Endothelial cell of umbilical vein (primary cell): Measurements from ENCODE around the gene CTNND2. TPM values are rescaled to one million over a fixed set of nuclear protein-coding genes. Genes with fewer than 3 reads are reported as not detected.

Experiments used
- BruUV-seq: library from RNA; stranded (reverse); fragments of 400-500 nt; replicated peaks from 2 replicates; lab custom pipeline; 2021; lab: Mats Ljungman, UMichigan
- CTCF ChIA-PET: fragments of 300-600, 350-600 bp; sonication (Branson Sonifier 250); formaldehyde crosslinking; loops from one replicate; lab custom pipeline; 2021; ENCODE audit warnings: antibody characterized with exemption, inconsistent platforms; lab: Charles Lee
- POLR2A ChIA-PET: fragments of 300-600, 350-600 bp; sonication (Branson Sonifier 250); formaldehyde crosslinking; loops from one replicate; lab custom pipeline; 2021; ENCODE audit warnings: antibody characterized with exemption, inconsistent platforms; lab: Charles Lee
- DNase-seq: peaks from one replicate; pipeline ENCODE4 v3.0.0-alpha.2; 2011; ENCODE audit warnings: low read depth, low spot score
- FAIRE-seq: peaks from 2 replicates; lab custom pipeline; 2011; peaks lifted over from hg19 to GRCh38; lab: Jason Lieb, UNC
- H2AFZ ChIP-seq: 2 replicates; pipeline ENCODE4 v1.6.0; 2012; ENCODE audit warnings: low read depth, low read length, control low read depth, inconsistent platforms
- H3K27ac ChIP-seq: 2 replicates; pipeline ENCODE4 v1.5.1; 2011; ENCODE audit warnings: low read depth, mild to moderate bottlenecking, control low read depth, low read length, moderate library complexity; ENCODE audit not compliant: insufficient read depth
- H3K27me3 ChIP-seq, 2 experiments: 2 replicates each; pipeline versions ENCODE4 v1.6.0 to v1.6.1; 2011; ENCODE audit warnings: low read length in 2 of 2, mixed read lengths in 1 of 2; ENCODE audit not compliant: control insufficient read depth in 2 of 2, insufficient read depth in 2 of 2
- H3K36me3 ChIP-seq, 2 experiments: 2 replicates in 1 of 2; 3 replicates in 1 of 2; pipeline ENCODE4 v1.5.1; 2011; ENCODE audit warnings: low read length in 2 of 2, mild to moderate bottlenecking in 1 of 2, moderate library complexity in 1 of 2; ENCODE audit not compliant: control insufficient read depth in 2 of 2, insufficient read depth in 2 of 2; ENCODE audit errors: extremely low read depth in 1 of 2
- H3K4me1 ChIP-seq: 3 replicates; pipeline ENCODE4 v1.5.1; 2011; ENCODE audit warnings: mild to moderate bottlenecking, low read length; ENCODE audit not compliant: control insufficient read depth, insufficient read depth; ENCODE audit errors: extremely low read depth
- H3K4me2 ChIP-seq: 2 replicates; pipeline ENCODE4 v1.6.1; 2011; ENCODE audit warnings: low read length, control low read depth, mixed read lengths; ENCODE audit not compliant: insufficient read depth
- H3K4me3 ChIP-seq, 3 experiments: fragments of 200-600 bp in 1 of 3; sonication (generic), shearing (Covaris generic) in 1 of 3; replicated peaks in 1 of 3; 2 replicates each; pipeline ENCODE4 v1.5.1; 2011 to 2016; ENCODE audit warnings: control low read depth in 3 of 3, low read length in 3 of 3, mild to moderate bottlenecking in 2 of 3, inconsistent platforms in 1 of 3, low read depth in 1 of 3, moderate library complexity in 1 of 3; ENCODE audit not compliant: insufficient read depth in 1 of 3
- H3K79me2 ChIP-seq: 2 replicates; pipeline ENCODE4 v1.6.0; 2012; ENCODE audit warnings: low read length, inconsistent platforms; ENCODE audit not compliant: control insufficient read depth, insufficient read depth
- H3K9ac ChIP-seq: replicated peaks from 2 replicates; pipeline ENCODE3; 2011; ENCODE audit warnings: low read length, control low read depth; ENCODE audit not compliant: insufficient read depth; ENCODE audit errors: extremely low read depth
- H3K9me1 ChIP-seq: replicated peaks from 3 replicates; pipeline ENCODE4 v1.6.0; 2011; ENCODE audit warnings: mild to moderate bottlenecking, low read length; ENCODE audit not compliant: control insufficient read depth, insufficient read depth; ENCODE audit errors: extremely low read depth
- H3K9me3 ChIP-seq: replicated peaks from 2 replicates; pipeline ENCODE4 v1.5.1; 2012; ENCODE audit warnings: low read length, inconsistent platforms; ENCODE audit not compliant: control insufficient read depth, insufficient read depth
- H4K20me1 ChIP-seq: replicated peaks from 2 replicates; pipeline ENCODE3; 2011; ENCODE audit warnings: mild to moderate bottlenecking, low read length; ENCODE audit not compliant: control insufficient read depth, insufficient read depth; ENCODE audit errors: extremely low read depth
- CTCF ChIP-seq, 2 donors: IDR thresholded peaks; 1 replicate in 1 of 2; 2 replicates in 1 of 2; pipeline ENCODE4 v1.5.1; 2011; ENCODE audit warnings: low read length in 2 of 2, mild to moderate bottlenecking in 2 of 2, moderate library complexity in 2 of 2, control low read depth in 1 of 2, inconsistent platforms in 1 of 2, low read depth in 1 of 2; ENCODE audit not compliant: insufficient read depth in 1 of 2; ENCODE audit errors: extremely low read depth in 1 of 2
- EZH2 ChIP-seq: IDR thresholded peaks from 2 replicates; pipeline ENCODE4 v1.6.1; 2012; ENCODE audit warnings: borderline replicate concordance, low read depth, mild to moderate bottlenecking, moderate library complexity, low read length, inconsistent platforms; ENCODE audit not compliant: severe bottlenecking
- FOS ChIP-seq: IDR thresholded peaks from 2 replicates; pipeline ENCODE4 v1.6.1; 2011; ENCODE audit warnings: mild to moderate bottlenecking, low read length, moderate library complexity, borderline replicate concordance; ENCODE audit not compliant: insufficient read depth
- GATA2 ChIP-seq: IDR thresholded peaks from 2 replicates; pipeline ENCODE4 v1.7.0; 2011; ENCODE audit warnings: low read depth, mild to moderate bottlenecking, moderate library complexity, mixed read lengths, low read length; ENCODE audit not compliant: insufficient read length, insufficient read depth
- JUN ChIP-seq: IDR thresholded peaks from 2 replicates; pipeline ENCODE4 v1.6.1; 2011; ENCODE audit warnings: borderline replicate concordance, low read depth; ENCODE audit not compliant: insufficient read length, insufficient read depth
- MAX ChIP-seq: IDR thresholded peaks from 2 replicates; pipeline ENCODE4 v1.6.1; 2011; ENCODE audit not compliant: insufficient read depth, insufficient read length
- MYC ChIP-seq: IDR thresholded peaks from one replicate; pipeline ENCODE4 v1.6.1; 2011; ENCODE audit warnings: mild to moderate bottlenecking, low read depth, low read length
- POLR2A ChIP-seq: IDR thresholded peaks from 2 replicates; pipeline ENCODE4 v1.6.1; 2012; ENCODE audit warnings: low read depth, mild to moderate bottlenecking, control low read depth, low read length
- POLR2AphosphoS5 ChIP-seq: IDR thresholded peaks from 2 replicates; pipeline ENCODE4 v1.6.1; 2012; ENCODE audit warnings: low read depth, mild to moderate bottlenecking, control low read depth, low read length, moderate library complexity; ENCODE audit not compliant: insufficient read depth
- dilution Hi-C: fragments of 300-500 bp; cut with MboI; formaldehyde crosslinking; loops from one replicate; pipeline ENCODE4 v1.15.0; 2019; ENCODE audit warnings: low sequenced_read_pairs; ENCODE audit not compliant: extremely low pct_ligation_motif_present
- intact Hi-C: fragments of 100-400 bp; cut with micrococcal nuclease; formaldehyde crosslinking; loops from one replicate; pipeline ENCODE4 v1.10.0; 2022
- polyA plus RNA-seq, 4 experiments: library from polyadenylated mRNA; depleted of rRNA in 3 of 4; stranded (reverse) in 3 of 4; unstranded in 1 of 4; fragments of >200 nt; gene quantifications; 2 replicates each; pipeline versions ENCODE4 v1.2.1 to v1.2.3, GENCODE V29; 2011 to 2012; ENCODE audit warnings: missing spikeins in 1 of 4
- total RNA-seq: library from RNA; stranded (reverse); gene quantifications from 2 replicates; pipeline ENCODE4 v1.2.3, GENCODE V29; 2021

CTNND2 gene
- total and polyA plus RNA-seq, 2 donors (not counting 3 experiments of a cell fraction or from before 2014, with no cell fraction given) = not detected

GRCh38 chr5:11658376-11658775 is 245.9 kb downstream of the CTNND2 start:
- H3K79me2 ChIP-seq = no peaks in the 10 kb centered on the region
- intact Hi-C loops = no loop called here
- FAIRE-seq = no peak
- H3K27me3 ChIP-seq = no peaks in the 10 kb centered on the region
- no peak for TF ChIP-seq POLR2A
- H2AFZ ChIP-seq = no peak overlapping the region
- no TSS peak for BruUV-seq
- no peaks in the 10 kb centered on the region for H3K9me1 ChIP-seq
- H3K4me2 ChIP-seq = no peak overlapping the region
- H3K27ac ChIP-seq = no peak overlapping the region
- no peak for DNase-seq
- H4K20me1 ChIP-seq = no peaks in the 10 kb centered on the region
- H3K9me3 ChIP-seq = no peaks in the 10 kb centered on the region
- no peaks in the 10 kb centered on the region for H3K36me3 ChIP-seq
- CTCF ChIA-PET = no interaction called here
- H3K9ac ChIP-seq = no peak overlapping the region
- no peak overlapping the region for H3K4me3 ChIP-seq
- dilution Hi-C loops = no loop called here
- H3K4me1 ChIP-seq = no peaks in the 10 kb centered on the region
- POLR2A ChIA-PET = no interaction called here

GRCh38 chr5:11656916-11657315 is 247.3 kb downstream of the CTNND2 start:
- Histone ChIP-seq H3K4me3 (no peak overlapping the region), H3K79me2 (no peaks in the 10 kb centered on the region), H3K27me3 (no peaks in the 10 kb centered on the region), H3K9ac (no peak overlapping the region), H3K27ac (no peak overlapping the region), H3K4me1 (no peaks in the 10 kb centered on the region), H3K36me3 (no peaks in the 10 kb centered on the region), H2AFZ (no peak overlapping the region), H3K4me2 (no peak overlapping the region), H3K9me3 (no peaks in the 10 kb centered on the region), H4K20me1 (no peaks in the 10 kb centered on the region), H3K9me1 (no peaks in the 10 kb centered on the region)
- no peak for FAIRE-seq
- ChIA-PET POLR2A (no interaction called here), CTCF (no interaction called here)
- no peak for TF ChIP-seq GATA2
- no peak for TF ChIP-seq POLR2AphosphoS5
- no peak for TF ChIP-seq POLR2A
- TF ChIP-seq JUN = no peak
- no peak for TF ChIP-seq EZH2
- TF ChIP-seq CTCF (IDR thresholded peaks at IDR 0.05; ENCODE audit: extremely low read depth in 1 of 2, insufficient read depth in 1 of 2, low read depth in 1 of 2, low read length in 2 of 2) = no peak
- TF ChIP-seq FOS = no peak
- TF ChIP-seq MYC = no peak
- no peak for TF ChIP-seq MAX
- DNase-seq = no peak
- intact Hi-C loops (no loop called here), dilution Hi-C loops (no loop called here)
- no TSS peak for BruUV-seq
